GM12878 (cell line): Measurements from ENCODE around the gene DARS1. TPM values are rescaled to one million over a fixed set of nuclear protein-coding genes. Genes with fewer than 3 reads are reported as not detected.

Source experiments
- ATAC-seq: fragments of 200-7000 bp; cut with Tn5 transposase; 3 replicates; pipeline ENCODE4 v1.9.1; 2020; ENCODE audit warnings: mild to moderate bottlenecking, moderate library complexity
- BruUV-seq: library from RNA; stranded (reverse); fragments of 400-500 nt; replicated peaks from 2 replicates; lab custom pipeline; 2021; lab: Mats Ljungman, UMichigan
- CTCF ChIA-PET: fragments of 300-600 bp; sonication (Branson Sonifier 250); formaldehyde crosslinking; extraction: SDS; loops from one replicate; lab custom pipeline; 2021; ENCODE audit warnings: inconsistent platforms; lab: Yijun Ruan, JAX
- POLR2A ChIA-PET: fragments of 350-600 bp; formaldehyde crosslinking; extraction: SDS; loops from one replicate; lab custom pipeline; 2021; ENCODE audit warnings: inconsistent platforms; lab: Charles Lee
- RAD21 ChIA-PET: fragments of 300-600 bp; sonication (Branson Sonifier 250); formaldehyde crosslinking; loops from one replicate; lab custom pipeline; 2023; ENCODE audit warnings: antibody characterized with exemption; ENCODE audit not compliant: unreplicated experiment; lab: Charles Lee
- SMC1A ChIA-PET: fragments of 300-600 bp; sonication (Branson Sonifier 250); formaldehyde crosslinking; loops from one replicate; lab custom pipeline; 2023; ENCODE audit not compliant: unreplicated experiment, uncharacterized antibody; lab: Charles Lee
- DNase-seq: peaks from one replicate; pipeline ENCODE4 v3.0.0-alpha.2; 2011; ENCODE audit warnings: low read depth, low spot score
- FAIRE-seq: peaks from 3 replicates; lab custom pipeline; 2011; peaks lifted over from hg19 to GRCh38; lab: Jason Lieb, UNC
- H2AFZ ChIP-seq: 2 replicates; pipeline ENCODE4 v1.6.0; 2011; ENCODE audit warnings: low read depth, low read length, control low read depth; ENCODE audit not compliant: control insufficient read depth
- H3K27ac ChIP-seq: 2 replicates; pipeline ENCODE4 v1.5.1; 2011; ENCODE audit warnings: control low read depth; ENCODE audit not compliant: control insufficient read depth, insufficient read depth
- H3K27me3 ChIP-seq, 2 experiments: replicated peaks in 1 of 2; 2 replicates each; pipeline versions ENCODE4 v1.6.0 to v1.6.1; 2011; ENCODE audit warnings: low read length in 1 of 2; ENCODE audit not compliant: control insufficient read depth in 2 of 2, insufficient read depth in 2 of 2
- H3K36me3 ChIP-seq, 2 experiments: 2 replicates each; pipeline ENCODE4 v1.5.1; 2011; ENCODE audit warnings: low read length in 1 of 2; ENCODE audit not compliant: control insufficient read depth in 2 of 2, insufficient read depth in 2 of 2
- H3K4me1 ChIP-seq: 2 replicates; pipeline ENCODE4 v1.6.1; 2011; ENCODE audit warnings: mild to moderate bottlenecking, low read length, moderate library complexity, mixed read lengths; ENCODE audit not compliant: control insufficient read depth, insufficient read depth
- H3K4me2 ChIP-seq: 2 replicates; pipeline ENCODE4 v1.6.0; 2011; ENCODE audit warnings: control low read depth; ENCODE audit not compliant: control insufficient read depth, insufficient read depth
- H3K4me3 ChIP-seq: fragments of 200-600 bp; sonication (generic); 2 replicates; pipeline ENCODE4 v1.5.1; 2016
- H3K79me2 ChIP-seq: 2 replicates; pipeline ENCODE4 v1.6.0; 2011; ENCODE audit warnings: low read length; ENCODE audit not compliant: control insufficient read depth, insufficient read depth
- H3K9ac ChIP-seq: 2 replicates; pipeline ENCODE4 v1.8.0; 2011; ENCODE audit warnings: low read length, control low read depth, mixed read lengths; ENCODE audit not compliant: control insufficient read depth, insufficient read depth
- H3K9me3 ChIP-seq: replicated peaks from 3 replicates; pipeline ENCODE4 v1.5.1; 2011; ENCODE audit warnings: mild to moderate bottlenecking, low read length; ENCODE audit not compliant: control insufficient read depth, insufficient read depth
- H4K20me1 ChIP-seq: 2 replicates; pipeline ENCODE4 v1.6.0; 2011; ENCODE audit not compliant: control insufficient read depth, insufficient read depth
- ATF7 ChIP-seq: fragments of 450-650 bp; IDR thresholded peaks from 2 replicates; pipeline ENCODE4 v1.6.1; 2016; ENCODE audit warnings: low read depth, mild to moderate bottlenecking
- MTA2 ChIP-seq: fragments of 450-650 bp; IDR thresholded peaks from 2 replicates; pipeline ENCODE4 v1.6.1; 2016; ENCODE audit warnings: low read depth, mild to moderate bottlenecking, moderate library complexity
- WGBS: methylation state at CpG from one replicate; pipeline ENCODE4 v1.1.6; 2016; ENCODE audit warnings: low lambda C conversion rate; ENCODE audit not compliant: insufficient replicate concordance, insufficient coverage; ENCODE audit errors: missing lambda C conversion rate; 5-methylcytosine and 5-hydroxymethylcytosine counted together
- in situ Hi-C: fragments of 300-500 bp; cut with MboI; formaldehyde crosslinking; loops from 9 replicates; pipeline ENCODE4 v1.14.3; 2018; ENCODE audit warnings: mixed read lengths
- intact Hi-C: fragments of 100-400 bp; cut with micrococcal nuclease; formaldehyde crosslinking; loops from one replicate; pipeline ENCODE4 v1.14.2; 2022; ENCODE audit not compliant: unreplicated experiment
- polyA plus RNA-seq, 11 experiments: library from polyadenylated mRNA; depleted of rRNA in 4 of 11; unstranded in 6 of 11; stranded (reverse) in 5 of 11; fragments of >200 nt; fragmentation: Nextera tagmentation in 4 of 11; fragmentation: Illumina TruSeq in 1 of 11; extraction: Ambion mirVana in 4 of 11; extraction: Trizol in 1 of 11; gene quantifications; 1 replicate in 1 of 11; 2 replicates in 10 of 11; pipeline versions ENCODE4 v1.2.1 to v1.2.3, GENCODE V29; 2011 to 2016; ENCODE audit warnings: inconsistent platforms in 2 of 11, missing spikeins in 2 of 11, low read depth in 1 of 11
- total RNA-seq, 4 experiments: library from RNA; depleted of rRNA in 3 of 4; stranded (reverse); fragments of >200 nt in 3 of 4; fragmentation: Illumina TruSeq in 1 of 4; extraction: Trizol in 1 of 4; gene quantifications; 2 replicates each; pipeline versions ENCODE4 v1.2.1 to v1.2.3, GENCODE V29; 2013 to 2021
- TF ChIP-seq, protein P1 (sequence below): IDR thresholded peaks from 2 replicates; pipeline ENCODE4 v1.6.1; 2012; ENCODE audit warnings: improper control_type of control experiment, low read depth, low read length; ENCODE audit not compliant: insufficient replicate concordance
- TF ChIP-seq, protein P2 (sequence below): fragments of 450-650 bp; IDR thresholded peaks from 2 replicates; pipeline ENCODE4 v1.6.1; 2018; ENCODE audit warnings: mild to moderate bottlenecking, low read depth, moderate library complexity; ENCODE audit not compliant: partially characterized antibody

The DARS1 gene
- total and polyA plus RNA-seq, 10 of the 15 experiments (the other 5 are each of a cell fraction or from before 2014, with no cell fraction given) = 91.0 to 387 (median 137) TPM

DNA sequence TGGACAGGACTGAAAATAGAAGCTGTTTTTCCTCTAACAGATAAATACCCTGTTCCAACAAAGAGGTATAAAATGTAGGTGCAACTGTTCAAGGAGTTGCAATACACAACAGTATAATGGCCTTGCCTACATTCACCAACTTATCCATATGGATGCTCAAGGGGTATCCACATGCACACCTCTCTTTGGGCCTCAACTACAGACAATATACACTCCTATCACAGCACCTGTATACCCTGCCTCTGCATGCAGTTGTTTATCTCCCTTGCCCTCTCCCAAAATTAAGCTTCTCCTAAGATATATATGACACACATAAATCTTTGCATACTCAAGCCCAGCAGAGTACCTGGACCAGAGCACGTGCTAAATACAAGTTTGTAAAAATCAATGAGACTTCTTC lies 37.3 kb downstream of the DARS1 start (continued):
- TF ChIP-seq, protein P1, sequence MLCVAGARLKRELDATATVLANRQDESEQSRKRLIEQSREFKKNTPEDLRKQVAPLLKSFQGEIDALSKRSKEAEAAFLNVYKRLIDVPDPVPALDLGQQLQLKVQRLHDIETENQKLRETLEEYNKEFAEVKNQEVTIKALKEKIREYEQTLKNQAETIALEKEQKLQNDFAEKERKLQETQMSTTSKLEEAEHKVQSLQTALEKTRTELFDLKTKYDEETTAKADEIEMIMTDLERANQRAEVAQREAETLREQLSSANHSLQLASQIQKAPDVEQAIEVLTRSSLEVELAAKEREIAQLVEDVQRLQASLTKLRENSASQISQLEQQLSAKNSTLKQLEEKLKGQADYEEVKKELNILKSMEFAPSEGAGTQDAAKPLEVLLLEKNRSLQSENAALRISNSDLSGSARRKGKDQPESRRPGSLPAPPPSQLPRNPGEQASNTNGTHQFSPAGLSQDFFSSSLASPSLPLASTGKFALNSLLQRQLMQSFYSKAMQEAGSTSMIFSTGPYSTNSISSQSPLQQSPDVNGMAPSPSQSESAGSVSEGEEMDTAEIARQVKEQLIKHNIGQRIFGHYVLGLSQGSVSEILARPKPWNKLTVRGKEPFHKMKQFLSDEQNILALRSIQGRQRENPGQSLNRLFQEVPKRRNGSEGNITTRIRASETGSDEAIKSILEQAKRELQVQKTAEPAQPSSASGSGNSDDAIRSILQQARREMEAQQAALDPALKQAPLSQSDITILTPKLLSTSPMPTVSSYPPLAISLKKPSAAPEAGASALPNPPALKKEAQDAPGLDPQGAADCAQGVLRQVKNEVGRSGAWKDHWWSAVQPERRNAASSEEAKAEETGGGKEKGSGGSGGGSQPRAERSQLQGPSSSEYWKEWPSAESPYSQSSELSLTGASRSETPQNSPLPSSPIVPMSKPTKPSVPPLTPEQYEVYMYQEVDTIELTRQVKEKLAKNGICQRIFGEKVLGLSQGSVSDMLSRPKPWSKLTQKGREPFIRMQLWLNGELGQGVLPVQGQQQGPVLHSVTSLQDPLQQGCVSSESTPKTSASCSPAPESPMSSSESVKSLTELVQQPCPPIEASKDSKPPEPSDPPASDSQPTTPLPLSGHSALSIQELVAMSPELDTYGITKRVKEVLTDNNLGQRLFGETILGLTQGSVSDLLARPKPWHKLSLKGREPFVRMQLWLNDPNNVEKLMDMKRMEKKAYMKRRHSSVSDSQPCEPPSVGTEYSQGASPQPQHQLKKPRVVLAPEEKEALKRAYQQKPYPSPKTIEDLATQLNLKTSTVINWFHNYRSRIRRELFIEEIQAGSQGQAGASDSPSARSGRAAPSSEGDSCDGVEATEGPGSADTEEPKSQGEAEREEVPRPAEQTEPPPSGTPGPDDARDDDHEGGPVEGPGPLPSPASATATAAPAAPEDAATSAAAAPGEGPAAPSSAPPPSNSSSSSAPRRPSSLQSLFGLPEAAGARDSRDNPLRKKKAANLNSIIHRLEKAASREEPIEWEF = no peak

DNA sequence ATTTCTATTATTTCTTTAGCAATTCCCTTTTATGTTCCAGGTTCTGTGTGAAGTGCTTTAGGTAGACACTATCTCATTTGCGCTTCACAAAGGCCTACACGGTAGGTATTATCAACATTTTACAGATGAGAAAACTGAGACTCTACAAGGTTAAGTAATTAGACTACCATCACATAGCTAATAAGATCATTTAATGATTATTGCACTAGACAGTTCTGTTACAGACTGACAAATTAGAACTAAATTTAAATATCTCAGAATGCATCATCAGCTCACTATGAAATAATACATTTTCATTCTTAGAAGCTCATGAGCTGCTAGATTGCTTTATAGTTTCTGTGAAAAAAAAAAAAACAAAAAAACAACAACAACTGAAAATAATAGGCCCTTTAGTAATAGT lies 37.9 kb downstream of the DARS1 start:
- FAIRE-seq = no peak
- WGBS = 71% methylated on average over 2 of the region's 2 CpGs
- no peak overlapping the region for H3K4me2 ChIP-seq

More for the DNA sequence above, 37.9 kb downstream of the DARS1 start:
- Histone ChIP-seq H3K9me3 (peaks cover 4% of the 10 kb centered on the region; the same call in 2 of the 3 replicates), H4K20me1 (no peaks in the 10 kb centered on the region; the same call in 1 of the 2 replicates), H3K4me1 (peaks cover 3% of the 10 kb centered on the region), H3K4me3 (no peak overlapping the region), H3K79me2 (peaks cover 4% of the 10 kb centered on the region), H3K9ac (no peak overlapping the region), H3K27me3 (no peaks in the 10 kb centered on the region), H2AFZ (no peak overlapping the region), H3K27ac (no peak overlapping the region), H3K36me3 (peaks cover 1 to 14% of the 10 kb centered on the region in 2 experiments; a peak in 3 of 4 replicates)
- peak; percentile 81 for TF ChIP-seq MTA2
- TF ChIP-seq, protein P2, sequence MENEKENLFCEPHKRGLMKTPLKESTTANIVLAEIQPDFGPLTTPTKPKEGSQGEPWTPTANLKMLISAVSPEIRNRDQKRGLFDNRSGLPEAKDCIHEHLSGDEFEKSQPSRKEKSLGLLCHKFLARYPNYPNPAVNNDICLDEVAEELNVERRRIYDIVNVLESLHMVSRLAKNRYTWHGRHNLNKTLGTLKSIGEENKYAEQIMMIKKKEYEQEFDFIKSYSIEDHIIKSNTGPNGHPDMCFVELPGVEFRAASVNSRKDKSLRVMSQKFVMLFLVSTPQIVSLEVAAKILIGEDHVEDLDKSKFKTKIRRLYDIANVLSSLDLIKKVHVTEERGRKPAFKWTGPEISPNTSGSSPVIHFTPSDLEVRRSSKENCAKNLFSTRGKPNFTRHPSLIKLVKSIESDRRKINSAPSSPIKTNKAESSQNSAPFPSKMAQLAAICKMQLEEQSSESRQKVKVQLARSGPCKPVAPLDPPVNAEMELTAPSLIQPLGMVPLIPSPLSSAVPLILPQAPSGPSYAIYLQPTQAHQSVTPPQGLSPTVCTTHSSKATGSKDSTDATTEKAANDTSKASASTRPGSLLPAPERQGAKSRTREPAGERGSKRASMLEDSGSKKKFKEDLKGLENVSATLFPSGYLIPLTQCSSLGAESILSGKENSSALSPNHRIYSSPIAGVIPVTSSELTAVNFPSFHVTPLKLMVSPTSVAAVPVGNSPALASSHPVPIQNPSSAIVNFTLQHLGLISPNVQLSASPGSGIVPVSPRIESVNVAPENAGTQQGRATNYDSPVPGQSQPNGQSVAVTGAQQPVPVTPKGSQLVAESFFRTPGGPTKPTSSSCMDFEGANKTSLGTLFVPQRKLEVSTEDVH = no peak
- TF ChIP-seq ATF7 = peak; percentile 41; the same call in 1 of the 2 replicates
- intact Hi-C loops = no loop called here
- RAD21 ChIA-PET = interaction anchor here (0.7 to 3.8 kb wide), 10 partner anchors 11 to 184 kb away, joined by 3 to 19 read pairs (median 4); no protein-coding TSS in a partner anchor
- CTCF ChIA-PET = interaction anchor here (0.7 to 1.8 kb wide), 10 partner anchors 9 to 437 kb away, joined by 3 to 6 read pairs (median 3); no protein-coding TSS in a partner anchor
- ATAC-seq (peak; percentile 48), DNase-seq (no peak)
- SMC1A ChIA-PET = interaction anchor here (0.7 to 2.7 kb wide), 13 partner anchors 9 to 434 kb away, joined by 3 to 28 read pairs (median 4); no protein-coding TSS in a partner anchor
- in situ Hi-C loops = no loop called here
- no TSS peak for BruUV-seq
- POLR2A ChIA-PET = interaction anchor here (0.5 to 1.9 kb wide), 17 partner anchors 11 to 966 kb away, joined by 3 to 6 read pairs (median 4); no protein-coding TSS in a partner anchor
